D341Med (cell line): ENCODE results near the gene LNX2.

ENCODE experiments used
- DNase-seq: peaks from one replicate; pipeline ENCODE4 v3.0.0; 2012; ENCODE audit warnings: low spot score

LNX2 gene

GRCh38 chr13:27559719-27560118 is 60.6 kb downstream of the LNX2 start:
- no peak for DNase-seq

- no peak for DNase-seq
Observed at GRCh38 chr13:27556109-27556508, 64.2 kb downstream of the LNX2 start.

GRCh38 chr13:27551562-27551961 is 68.8 kb downstream of the LNX2 start:
- DNase-seq, result no peak

GRCh38 chr13:27549406-27549981 is 70.8 kb downstream of the LNX2 start:
- no peak for DNase-seq

- DNase-seq, result no peak
Observed at GRCh38 chr13:27542220-27542619, 78.1 kb downstream of the LNX2 start.

- DNase-seq, result no peak
Observed at GRCh38 chr13:27541386-27541785, 78.9 kb downstream of the LNX2 start.

- no peak for DNase-seq
Observed at GRCh38 chr13:27536361-27537101, 83.8 kb downstream of the LNX2 start.

GRCh38 chr13:27535546-27535945 is 84.8 kb downstream of the LNX2 start:
- no peak for DNase-seq

GRCh38 chr13:27534981-27535380 is 85.3 kb downstream of the LNX2 start:
- DNase-seq, result no peak

GRCh38 chr13:27534108-27534980 is 86.0 kb downstream of the LNX2 start:
- no peak for DNase-seq

- peak; percentile 81 for DNase-seq
Observed at GRCh38 chr13:27533155-27533643, 87.1 kb downstream of the LNX2 start.

GRCh38 chr13:27528908-27529307 is 91.4 kb downstream of the LNX2 start:
- no peak for DNase-seq

GRCh38 chr13:27526516-27526915 is 93.8 kb downstream of the LNX2 start:
- no peak for DNase-seq

GRCh38 chr13:27524981-27525975 is 95.1 kb downstream of the LNX2 start:
- no peak for DNase-seq

GRCh38 chr13:27523346-27524073 is 96.8 kb downstream of the LNX2 start:
- no peak for DNase-seq

- DNase-seq, result no peak
Observed at GRCh38 chr13:27522847-27523246, 97.5 kb downstream of the LNX2 start.

- no peak for DNase-seq
Observed at GRCh38 chr13:27516103-27516502, 104.2 kb downstream of the LNX2 start.

- DNase-seq, result no peak
Observed at GRCh38 chr13:27510082-27510481, 110.2 kb downstream of the LNX2 start.

GRCh38 chr13:27508802-27509201 is 111.5 kb downstream of the LNX2 start:
- no peak for DNase-seq

- no peak for DNase-seq
Observed at GRCh38 chr13:27505792-27506191, 114.5 kb downstream of the LNX2 start.

GRCh38 chr13:27504868-27505194 is 115.5 kb downstream of the LNX2 start:
- DNase-seq, result no peak
